Natural killer cell (primary cell): ENCODE measurements around the gene EPAS1. TPM values are rescaled to one million over a fixed set of nuclear protein-coding genes. Genes with fewer than 3 reads are reported as not detected.
A peak's percentile ranks its signal among the peaks of the same experiment; 100 is the strongest.

Experiments
- ATAC-seq, 3 donors: fragments of 150-1000 bp in 2 of 3; fragments of 200-7000 bp in 1 of 3; cut with Tn5 transposase; 1 replicate in 1 of 3; 2 replicates in 2 of 3; pipeline ENCODE4 v1.10.0; 2021; ENCODE audit warnings: mild to moderate bottlenecking in 2 of 3, moderate library complexity in 2 of 3
- DNase-seq, 2 donors: peaks; one replicate each; pipeline versions ENCODE4 v3.0.0 to v3.0.0-alpha.2; 2013 to 2021; ENCODE audit warnings: mixed read lengths in 1 of 2
- H3K27ac ChIP-seq: one replicate; pipeline ENCODE4 v1.5.1; 2013; ENCODE audit warnings: mild to moderate bottlenecking, low read length
- H3K27me3 ChIP-seq: one replicate; pipeline ENCODE4 v1.6.1; 2013; ENCODE audit warnings: low read length; ENCODE audit not compliant: control insufficient read depth, insufficient read depth
- H3K36me3 ChIP-seq: one replicate; pipeline ENCODE4 v1.6.1; 2013; ENCODE audit warnings: low read length; ENCODE audit not compliant: control insufficient read depth, insufficient read depth
- H3K4me1 ChIP-seq: one replicate; pipeline ENCODE4 v1.6.1; 2013; ENCODE audit warnings: low read length; ENCODE audit not compliant: control insufficient read depth, insufficient read depth
- H3K4me3 ChIP-seq: one replicate; pipeline ENCODE4 v1.5.1; 2013; ENCODE audit warnings: low read length
- H3K9me3 ChIP-seq: one replicate; pipeline ENCODE4 v1.6.1; 2013; ENCODE audit warnings: low read length; ENCODE audit not compliant: control insufficient read depth, insufficient read depth
- H3K27ac Mint-ChIP-seq, 2 donors: one replicate each; pipeline ENCODE4 v1.8.0; 2022; ENCODE audit warnings: mild to moderate bottlenecking in 2 of 2, mixed read lengths in 2 of 2, moderate library complexity in 1 of 2
- H3K27me3 Mint-ChIP-seq, 2 donors: one replicate each; pipeline ENCODE4 v1.8.0; 2022; ENCODE audit warnings: low read depth in 2 of 2, mixed read lengths in 2 of 2
- H3K36me3 Mint-ChIP-seq: one replicate; pipeline ENCODE4 v1.8.0; 2022; ENCODE audit warnings: mixed read lengths
- H3K4me1 Mint-ChIP-seq, 2 donors: one replicate each; pipeline ENCODE4 v1.8.0; 2022; ENCODE audit warnings: mixed read lengths in 2 of 2
- H3K4me3 Mint-ChIP-seq: one replicate; pipeline ENCODE4 v1.8.0; 2022; ENCODE audit warnings: mild to moderate bottlenecking, moderate library complexity, mixed read lengths
- H3K9me3 Mint-ChIP-seq, 2 donors: one replicate each; pipeline ENCODE4 v1.8.0; 2022; ENCODE audit warnings: mixed read lengths in 2 of 2
- CTCF ChIP-seq: fragments of 200-600 bp; IDR thresholded peaks from one replicate; pipeline ENCODE4 v1.8.0; 2022; ENCODE audit warnings: antibody characterized with exemption
- WGBS: methylation state at CpG from one replicate; pipeline ENCODE4 v1.1.7; 2013; ENCODE audit warnings: missing lambda C conversion rate; ENCODE audit not compliant: insufficient coverage; 5-methylcytosine and 5-hydroxymethylcytosine counted together
- intact Hi-C: fragments of 100-400 bp; cut with micrococcal nuclease; formaldehyde crosslinking; loops from one replicate; pipeline ENCODE4 v1.14.2; 2022
- total RNA-seq, 4 donors: library from RNA; stranded (reverse); fragments of 120-200 nt in 1 of 4; gene quantifications; one replicate each; pipeline versions ENCODE4 v1.2.3 to v1.2.4, GENCODE V29; 2013 to 2022

Gene EPAS1
- total RNA-seq, 3 donors from 2014 or later (not counting 1 experiment from before 2014, with no cell fraction given), result 2.1 to 61.4 (median 3.6) TPM

- Mint-ChIP-seq H3K36me3 (no peaks in the 10 kb centered on the region), H3K4me1 (peaks cover 39 to 41% of the 10 kb centered on the region in 2 donors), H3K9me3 (no peaks in the 10 kb centered on the region), H3K27ac (no peak overlapping the region), H3K27me3 (peaks cover 13 to 30% of the 10 kb centered on the region in 2 donors), H3K4me3 (no peak overlapping the region)
- no peaks in the 10 kb centered on the region for H3K27me3 ChIP-seq
- no peak overlapping the region for H3K4me3 ChIP-seq
- no peak for ATAC-seq
- intact Hi-C loops, result loop anchor here (5.0 kb wide), 1 partner anchor 374 kb away; no protein-coding TSS in a partner anchor
- TF ChIP-seq CTCF, result no peak
- 94% methylated on average over 9 of the region's 9 CpGs for WGBS
- DNase-seq, result no peak
- H3K9me3 ChIP-seq, result no peaks in the 10 kb centered on the region
- no peaks in the 10 kb centered on the region for H3K36me3 ChIP-seq
- no peak overlapping the region for H3K27ac ChIP-seq
- H3K4me1 ChIP-seq, result peaks cover 39% of the 10 kb centered on the region
These were observed 69.5 kb downstream of the EPAS1 start for GRCh38 chr2:46366668-46367052.

- no peaks in the 10 kb centered on the region for H3K36me3 Mint-ChIP-seq
- H3K4me3 Mint-ChIP-seq, result no peak overlapping the region
- no peak for TF ChIP-seq CTCF
- H3K4me1 Mint-ChIP-seq, result peaks cover 32 to 35% of the 10 kb centered on the region in 2 donors
- H3K36me3 ChIP-seq, result no peaks in the 10 kb centered on the region
- intact Hi-C loops, result loop anchor here (5.0 kb wide), 1 partner anchor 375 kb away; no protein-coding TSS in a partner anchor
- H3K27ac ChIP-seq, result no peak overlapping the region
- peaks cover 13 to 36% of the 10 kb centered on the region in 2 donors for H3K27me3 Mint-ChIP-seq
- 96% methylated on average over 6 of the region's 6 CpGs for WGBS
- H3K27me3 ChIP-seq, result no peaks in the 10 kb centered on the region
- no peaks in the 10 kb centered on the region for H3K9me3 Mint-ChIP-seq
- ATAC-seq (no peak), DNase-seq (no peak)
- H3K9me3 ChIP-seq, result no peaks in the 10 kb centered on the region
- peaks cover 33% of the 10 kb centered on the region for H3K4me1 ChIP-seq
- no peak overlapping the region for H3K4me3 ChIP-seq
- no peak overlapping the region for H3K27ac Mint-ChIP-seq
These were observed 70.1 kb downstream of the EPAS1 start for GRCh38 chr2:46367286-46367685.

- DNase-seq (no peak), ATAC-seq (no peak)
- Histone ChIP-seq H3K4me3 (no peak overlapping the region), H3K27ac (no peak overlapping the region), H3K9me3 (no peaks in the 10 kb centered on the region), H3K4me1 (peaks cover 27% of the 10 kb centered on the region), H3K36me3 (no peaks in the 10 kb centered on the region), H3K27me3 (no peaks in the 10 kb centered on the region)
- intact Hi-C loops, result loop anchor here (5.0 kb wide), 1 partner anchor 376 kb away; no protein-coding TSS in a partner anchor
- Mint-ChIP-seq H3K27me3 (peaks cover 13 to 46% of the 10 kb centered on the region in 2 donors), H3K36me3 (no peaks in the 10 kb centered on the region), H3K9me3 (no peaks in the 10 kb centered on the region), H3K4me1 (peaks cover 28 to 32% of the 10 kb centered on the region in 2 donors), H3K4me3 (no peak overlapping the region), H3K27ac (peak overlapping the region in 1 of 2 donors; percentile 44)
- no peak for TF ChIP-seq CTCF
- 57% methylated on average over 2 of the region's 2 CpGs for WGBS
These were observed 71.2 kb downstream of the EPAS1 start for GRCh38 chr2:46368401-46368800.

- peaks cover 27% of the 10 kb centered on the region for H3K4me1 ChIP-seq
- H3K27me3 ChIP-seq, result no peaks in the 10 kb centered on the region
- intact Hi-C loops, result loop anchor here (1.0 to 5.0 kb wide), 2 partner anchors 70 to 377 kb away; no protein-coding TSS in a partner anchor
- Mint-ChIP-seq H3K9me3 (no peaks in the 10 kb centered on the region), H3K36me3 (no peaks in the 10 kb centered on the region), H3K4me3 (peak overlapping the region; percentile 67), H3K27me3 (peaks cover 13 to 53% of the 10 kb centered on the region in 2 donors), H3K4me1 (peaks cover 28 to 31% of the 10 kb centered on the region in 2 donors), H3K27ac (peak overlapping the region; percentile 42 to 75)
- no peaks in the 10 kb centered on the region for H3K36me3 ChIP-seq
- no peak overlapping the region for H3K27ac ChIP-seq
- no peaks in the 10 kb centered on the region for H3K9me3 ChIP-seq
- no peak overlapping the region for H3K4me3 ChIP-seq
- 34% methylated on average over 5 of the region's 5 CpGs for WGBS
- TF ChIP-seq CTCF, result no peak
- peak; percentile 49 to 61 for DNase-seq
- ATAC-seq, result peak; percentile 91 to 96 (median 93)
These were observed 72.6 kb downstream of the EPAS1 start for GRCh38 chr2:46369783-46370182.
